ENCODE data around the gene COBL.

DNA sequence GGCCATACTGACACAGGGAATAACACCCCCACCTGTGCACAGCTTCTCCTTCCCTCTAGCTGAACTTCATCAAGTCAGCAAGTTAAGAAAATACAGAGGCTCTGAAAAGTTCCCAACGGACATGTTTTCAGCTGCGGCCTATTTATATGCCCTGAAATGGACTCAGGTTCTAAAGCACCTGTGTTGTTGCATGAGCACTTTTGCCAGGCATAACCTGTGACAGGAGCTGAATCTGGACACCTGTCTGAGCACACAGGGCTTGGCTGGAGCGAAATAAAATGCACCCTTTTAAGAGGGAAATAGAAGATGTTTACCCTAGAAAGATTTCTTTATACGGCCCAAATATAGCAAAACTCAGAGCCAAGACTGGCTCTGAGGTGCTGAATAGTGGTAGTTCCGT lies 46.7 kb downstream of the COBL start:
- TF ChIP-seq EZH2phosphoT487 (IDR thresholded peaks at IDR 0.05; ENCODE audit: insufficient read depth, low read depth) (no peak), EZH2 (IDR thresholded peaks at IDR 0.05; ENCODE audit: insufficient read depth, poor library complexity, severe bottlenecking) (no peak)

Measured in GM23248 (cell line).